COLO829 (cell line): ENCODE data around the gene TTC38.

Experiments
- DNase-seq: peaks from one replicate; pipeline ENCODE4 v3.0.0; 2012; ENCODE audit warnings: low spot score

The TTC38 gene

GRCh38 chr22:46278656-46279645 lies 11.1 kb downstream of the TTC38 start:
- DNase-seq, result no peak

DNA sequence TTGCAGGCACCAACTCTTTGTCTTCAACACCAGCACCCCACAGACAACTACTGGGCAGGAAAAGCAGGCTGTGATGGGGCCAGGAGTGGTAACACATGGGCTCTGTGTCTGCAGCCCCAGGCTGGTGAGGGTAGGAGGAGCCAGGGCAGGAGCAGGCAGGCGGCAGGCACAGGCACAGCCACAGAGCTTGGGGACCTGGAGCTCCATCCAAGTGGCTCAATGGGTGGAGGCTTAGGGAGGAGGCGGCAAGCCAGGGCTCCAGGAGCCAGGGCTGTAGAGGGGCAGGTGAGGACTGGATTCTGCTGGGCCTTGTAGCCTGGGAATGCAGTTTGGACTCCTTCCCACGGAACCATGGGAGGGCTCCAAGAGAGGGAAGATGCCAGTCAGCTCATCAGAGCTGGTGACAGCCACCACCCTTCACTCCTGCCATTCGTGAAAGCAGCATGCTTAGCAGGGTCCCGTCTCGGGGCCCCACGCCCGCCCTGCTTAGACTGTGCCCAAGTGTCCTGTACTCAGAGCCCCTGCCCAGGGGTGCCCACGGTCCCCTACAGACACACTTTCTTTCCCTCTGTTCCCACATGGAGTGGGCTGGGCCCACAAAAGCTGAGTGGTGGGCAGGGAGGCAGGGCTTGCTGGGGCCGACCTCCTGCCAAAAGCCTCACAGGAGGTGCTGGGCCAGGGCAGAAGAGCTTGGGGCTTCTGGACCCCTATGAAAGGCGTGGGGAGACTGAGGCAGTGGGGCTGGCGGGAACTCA lies 12.4 kb downstream of the TTC38 start:
- DNase-seq, result no peak

DNA sequence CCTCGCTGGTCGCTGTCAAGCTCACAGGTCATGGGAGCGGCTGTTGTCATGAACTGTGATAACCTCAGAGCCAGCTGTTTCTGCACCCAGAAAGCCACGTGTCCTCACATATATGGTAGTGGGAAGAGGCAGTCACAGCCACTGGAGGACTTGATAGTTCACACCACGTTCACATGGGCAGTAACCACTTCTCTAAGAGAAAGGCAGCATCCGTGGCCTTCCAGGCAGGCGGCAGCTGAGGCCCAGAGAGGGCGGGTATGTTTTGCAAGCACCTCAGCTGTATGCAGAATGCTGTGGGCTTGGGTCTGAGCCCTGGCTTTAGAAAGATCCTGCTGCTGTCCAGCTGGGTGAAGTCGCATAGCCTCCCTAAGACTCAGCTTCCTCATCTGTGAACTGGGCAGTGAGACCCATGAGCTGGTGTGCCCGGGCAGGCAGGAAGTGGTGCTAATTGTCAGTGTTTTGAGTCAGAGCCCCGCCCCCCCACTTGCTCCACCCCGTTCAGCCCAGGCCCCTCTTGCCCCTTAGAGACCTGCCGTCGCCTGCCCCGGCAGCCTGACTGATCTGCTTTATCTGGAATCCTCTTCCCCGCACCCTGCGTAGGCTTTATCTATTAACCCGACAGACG lies 13.3 kb downstream of the TTC38 start:
- no peak for DNase-seq

DNA sequence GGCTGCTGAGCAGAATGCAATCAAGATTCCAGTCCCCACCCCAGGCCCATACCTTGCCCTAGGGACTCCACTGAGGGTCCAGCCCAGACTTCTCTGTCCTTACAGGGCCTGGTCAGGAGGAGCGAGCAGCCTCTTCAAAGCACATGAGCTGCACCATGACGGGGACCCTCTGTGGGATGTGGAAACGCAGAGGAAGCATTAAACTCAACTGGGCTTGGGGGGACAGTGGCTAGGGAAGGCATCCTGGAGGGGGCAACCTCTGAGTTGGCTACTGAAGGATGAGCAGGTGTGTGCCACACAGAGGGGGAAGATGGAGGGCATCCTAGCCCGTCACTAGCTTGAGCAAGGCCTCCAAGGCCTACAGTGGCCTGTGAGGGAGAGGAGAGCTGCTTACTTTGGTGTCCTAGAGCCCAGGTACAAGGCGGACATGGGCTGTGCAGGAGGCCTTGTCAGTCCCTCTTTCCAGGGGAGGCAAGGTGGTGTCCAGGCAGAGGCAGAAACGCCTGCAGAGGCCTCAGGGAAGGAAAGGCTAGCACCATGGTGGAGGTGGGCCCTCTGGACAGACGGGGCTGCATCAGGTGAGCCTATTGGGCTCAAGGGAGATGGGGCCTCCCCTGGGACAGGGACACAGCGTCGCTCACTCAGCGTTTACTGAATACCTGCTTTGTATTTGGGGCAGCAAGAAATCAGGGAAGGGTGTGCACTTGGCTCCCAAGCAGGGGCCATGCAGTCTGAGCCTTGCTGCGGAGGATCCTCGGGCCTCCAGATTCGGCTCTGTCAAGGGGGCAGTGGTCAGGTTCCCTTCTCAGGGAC lies 14.3 kb downstream of the TTC38 start:
- no peak for DNase-seq

GRCh38 chr22:46286006-46286405 lies 18.2 kb downstream of the TTC38 start:
- no peak for DNase-seq

DNA sequence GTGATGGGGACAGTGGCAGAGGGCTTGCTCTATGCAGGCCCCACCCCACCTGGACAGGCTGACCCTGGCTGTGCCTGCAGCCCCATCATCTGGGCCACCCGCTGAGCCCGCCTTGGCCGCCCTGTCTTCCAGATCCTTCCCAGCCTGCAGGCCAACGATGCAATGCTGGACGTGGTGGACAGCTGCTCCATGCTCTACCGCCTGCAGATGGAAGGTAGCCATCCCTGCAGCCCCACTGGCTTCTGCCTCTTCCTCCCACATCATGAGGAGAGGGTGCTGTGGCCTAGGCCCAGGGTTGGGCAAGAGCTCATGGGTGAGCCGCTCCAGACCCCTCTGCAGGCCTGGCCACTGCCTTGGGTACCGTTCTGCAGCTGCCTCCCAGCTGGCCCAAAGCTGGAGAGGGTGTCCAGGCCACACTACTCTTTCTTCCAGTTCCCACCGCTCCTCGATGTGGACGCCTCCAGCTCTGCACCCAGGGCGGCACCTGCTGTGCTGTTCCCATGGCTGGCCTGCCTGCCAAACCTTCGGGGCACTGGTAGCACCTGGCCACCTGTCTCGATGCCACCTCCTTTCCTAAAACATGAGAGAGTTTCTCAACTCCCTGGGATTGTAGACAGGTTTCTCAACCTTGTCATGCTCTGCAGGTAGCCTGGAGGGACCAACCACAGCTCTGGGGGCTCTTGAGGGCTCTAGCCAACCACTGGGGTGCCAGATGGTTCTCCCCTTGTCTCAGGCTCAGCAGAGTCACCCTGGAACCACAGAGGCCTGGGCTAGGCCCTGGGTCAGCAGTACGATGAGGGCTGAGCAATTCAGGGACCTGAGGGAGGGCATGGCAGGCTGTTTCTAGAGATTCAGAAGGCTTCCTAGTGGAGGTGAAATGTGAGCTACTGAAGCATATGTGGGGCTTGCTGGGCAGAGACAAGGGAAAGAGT lies 19.4 kb downstream of the TTC38 start:
- no peak for DNase-seq

DNA sequence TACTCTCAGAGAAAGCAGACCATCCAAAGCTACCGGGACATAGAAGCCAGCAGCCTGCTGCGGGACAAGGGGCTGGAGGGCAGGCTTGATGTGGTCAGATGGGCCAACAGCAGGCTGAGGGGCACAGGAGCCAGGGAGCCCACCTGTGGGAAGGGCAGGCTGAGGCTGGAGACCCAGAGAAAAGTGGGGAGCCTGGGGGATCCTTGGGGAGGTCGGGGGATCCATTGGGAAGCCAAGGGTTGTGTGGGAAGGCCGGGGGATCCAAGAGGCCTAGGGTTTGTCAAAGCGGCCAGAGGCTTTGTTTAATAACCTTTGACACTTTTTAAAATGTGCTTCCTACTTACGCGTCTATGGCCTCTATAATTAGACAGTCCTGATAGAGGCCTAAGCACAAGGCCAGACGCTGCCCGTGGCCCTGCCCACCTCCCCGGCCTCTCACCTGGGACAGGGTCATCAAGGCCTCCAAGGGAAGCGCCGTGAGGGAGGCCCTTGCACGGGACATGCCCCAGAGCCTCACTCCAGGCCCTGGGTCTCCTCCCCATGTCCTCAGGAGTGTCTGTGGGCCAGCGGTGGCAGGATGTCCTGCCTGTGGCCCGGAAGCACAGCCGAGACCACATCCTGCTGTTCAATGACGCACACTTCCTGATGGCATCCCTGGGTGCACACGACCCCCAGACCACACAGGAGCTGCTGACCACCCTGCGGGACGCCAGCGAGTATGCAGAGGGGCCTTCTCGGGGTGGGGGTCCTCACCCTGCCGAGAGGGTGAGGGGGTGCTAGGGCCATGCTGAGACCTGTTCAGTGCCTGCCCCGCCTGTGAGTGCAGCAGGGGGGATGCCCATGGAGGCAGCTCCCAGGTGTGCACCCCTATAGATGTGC lies 20.3 kb downstream of the TTC38 start:
- DNase-seq, result no peak

DNA sequence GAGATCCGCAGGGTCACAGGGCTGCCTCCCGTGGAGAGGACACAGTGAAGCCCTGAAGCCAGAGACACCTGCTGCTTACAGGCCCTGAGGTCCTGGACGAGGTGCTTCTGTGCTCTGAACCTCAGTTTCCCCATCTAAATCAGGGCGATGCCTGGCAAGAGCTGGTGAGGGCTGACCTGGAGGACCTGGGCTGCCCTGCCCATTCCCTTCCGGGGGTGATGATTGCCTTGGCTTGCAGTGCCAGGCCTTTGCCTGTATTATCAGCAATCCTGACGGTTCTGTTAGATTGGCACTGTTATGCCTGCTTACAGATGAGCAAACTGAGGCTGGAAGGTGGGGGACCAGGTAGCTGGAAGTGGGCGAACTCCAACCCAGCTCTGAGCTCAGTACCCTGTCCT lies 21.0 kb downstream of the TTC38 start:
- DNase-seq, result no peak

DNA sequence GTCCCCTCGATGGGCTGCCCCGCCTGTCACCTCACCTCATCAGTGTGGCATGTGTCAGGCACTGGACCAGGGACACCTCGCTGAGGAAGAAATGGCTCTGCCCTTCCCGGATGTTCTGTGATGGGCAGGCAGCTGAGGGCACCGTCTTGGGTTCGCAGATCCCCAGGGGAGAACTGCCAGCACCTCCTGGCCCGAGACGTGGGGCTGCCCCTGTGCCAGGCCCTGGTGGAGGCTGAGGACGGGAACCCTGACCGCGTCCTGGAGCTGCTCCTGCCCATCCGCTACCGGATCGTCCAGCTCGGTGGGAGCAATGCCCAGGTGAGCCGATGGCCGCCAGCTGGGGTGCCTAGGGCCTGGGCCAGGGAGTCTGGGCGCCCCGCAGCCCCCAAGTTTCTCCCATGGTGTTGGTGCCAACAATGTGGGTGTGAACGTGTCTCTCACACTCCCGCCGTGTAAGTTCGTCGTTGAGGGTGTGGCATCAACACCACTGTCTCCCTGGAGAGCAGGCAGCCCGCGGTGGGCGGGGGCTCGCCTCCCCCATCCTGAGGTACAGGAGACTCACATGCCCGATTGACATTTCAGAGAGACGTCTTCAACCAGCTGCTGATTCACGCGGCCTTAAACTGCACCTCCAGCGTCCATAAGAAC lies 21.6 kb downstream of the TTC38 start:
- DNase-seq, result no peak

DNA sequence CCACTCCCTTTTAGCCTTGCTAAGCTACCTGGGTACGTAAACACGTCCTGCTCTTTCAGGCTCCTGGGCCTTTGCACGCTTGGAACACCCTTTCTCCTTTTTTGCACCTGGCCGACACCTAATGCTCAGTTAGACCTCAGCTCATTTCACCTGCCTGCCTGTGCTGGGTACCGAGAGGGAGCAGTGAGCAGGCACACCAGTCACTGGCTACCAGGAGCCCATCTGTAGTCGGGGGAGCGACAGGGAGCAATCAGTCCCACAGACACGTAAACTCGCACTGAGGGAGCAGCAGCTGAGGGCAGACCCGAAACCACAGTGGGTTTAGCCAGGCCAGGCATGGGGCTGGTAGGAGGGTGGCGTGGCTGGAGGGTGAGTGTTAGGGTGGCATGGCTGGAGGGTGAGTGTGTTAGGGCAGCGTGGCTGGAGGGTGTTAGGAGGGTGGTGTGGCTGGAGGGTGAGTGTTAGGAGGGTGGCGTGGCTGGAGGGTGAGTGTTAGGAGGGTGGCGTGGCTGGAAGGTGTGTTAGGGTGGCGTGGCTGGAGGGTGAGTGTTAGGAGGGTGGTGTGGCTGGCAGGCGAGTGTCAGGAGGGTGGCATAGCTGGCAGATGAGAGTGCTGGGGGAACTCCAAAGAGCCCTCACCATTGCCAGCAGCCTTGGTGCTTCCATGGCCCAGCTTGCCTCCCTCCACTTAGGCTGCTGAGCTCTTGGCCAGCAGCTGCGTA lies 22.5 kb downstream of the TTC38 start:
- no peak for DNase-seq

- DNase-seq, result no peak
These were observed 23.3 kb downstream of the TTC38 start for GRCh38 chr22:46290843-46291785.

DNA sequence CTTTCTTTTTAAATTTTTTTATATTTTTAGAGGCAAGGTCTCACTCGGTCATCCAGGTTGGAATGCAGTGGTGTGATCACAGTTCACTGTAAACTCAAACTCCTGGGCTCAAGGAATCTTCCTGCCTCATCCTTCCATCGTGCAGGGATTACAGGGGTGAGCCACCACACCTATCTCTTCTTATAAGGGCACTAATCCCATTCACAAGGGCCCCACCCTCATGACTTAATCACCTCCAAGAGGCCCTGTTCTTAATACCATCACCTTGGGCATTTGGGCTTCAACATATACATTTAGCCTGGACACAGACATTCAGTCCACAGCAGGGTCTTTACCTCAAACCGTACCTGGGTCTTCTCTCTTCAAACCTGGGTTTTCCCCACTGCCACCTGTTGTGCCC lies 24.4 kb downstream of the TTC38 start:
- DNase-seq, result no peak

DNA sequence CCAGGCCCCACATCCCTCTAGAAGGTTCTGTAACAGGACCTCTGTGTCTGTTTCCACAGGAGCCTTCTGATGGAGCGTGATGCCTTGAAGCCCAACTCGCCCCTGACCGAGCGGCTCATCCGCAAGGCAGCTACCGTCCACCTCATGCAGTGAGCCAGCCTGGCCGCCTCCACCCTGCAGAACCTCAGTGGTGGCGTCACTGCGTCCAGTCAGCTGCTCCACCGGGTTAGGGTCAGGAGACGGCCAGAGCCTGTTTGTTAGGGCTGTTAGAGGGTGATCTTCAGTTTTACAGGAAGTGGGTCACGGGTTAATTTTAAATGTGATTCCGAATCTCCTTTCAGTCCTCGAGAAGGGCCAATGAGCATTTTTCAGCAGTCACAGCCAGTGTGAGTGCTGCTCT lies 24.9 kb downstream of the TTC38 start:
- DNase-seq, result no peak

- DNase-seq, result no peak
These were observed 25.9 kb downstream of the TTC38 start for GRCh38 chr22:46293577-46294260.

DNA sequence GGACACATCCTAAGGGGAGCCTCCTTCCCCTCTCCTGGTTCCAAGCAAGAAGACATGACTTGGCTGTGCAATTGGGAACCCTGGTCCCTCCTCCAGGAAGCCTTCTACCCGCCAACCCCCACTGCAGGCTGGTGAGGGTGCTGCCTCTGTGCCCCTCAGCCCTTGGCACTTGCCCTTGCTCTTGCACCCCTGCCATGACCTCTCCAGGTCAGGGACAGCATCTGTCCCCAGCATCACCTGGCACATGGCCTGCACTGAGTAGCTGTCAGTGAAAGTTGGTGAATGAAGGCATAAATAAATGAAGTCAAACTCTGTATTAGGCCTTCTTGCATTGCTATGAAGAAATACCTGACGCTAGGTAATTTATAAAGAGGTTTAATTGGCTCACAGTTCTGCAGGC lies 27.0 kb downstream of the TTC38 start:
- DNase-seq, result no peak

GRCh38 chr22:46295277-46295971 lies 27.6 kb downstream of the TTC38 start:
- DNase-seq, result no peak
